Right forelimb (tissue), 1 donor: ENCODE measurements around the gene EGF.

Experiments
- DNase-seq: peaks from one replicate; pipeline ENCODE4 v3.0.0-alpha.2; 2018

The EGF gene

DNA sequence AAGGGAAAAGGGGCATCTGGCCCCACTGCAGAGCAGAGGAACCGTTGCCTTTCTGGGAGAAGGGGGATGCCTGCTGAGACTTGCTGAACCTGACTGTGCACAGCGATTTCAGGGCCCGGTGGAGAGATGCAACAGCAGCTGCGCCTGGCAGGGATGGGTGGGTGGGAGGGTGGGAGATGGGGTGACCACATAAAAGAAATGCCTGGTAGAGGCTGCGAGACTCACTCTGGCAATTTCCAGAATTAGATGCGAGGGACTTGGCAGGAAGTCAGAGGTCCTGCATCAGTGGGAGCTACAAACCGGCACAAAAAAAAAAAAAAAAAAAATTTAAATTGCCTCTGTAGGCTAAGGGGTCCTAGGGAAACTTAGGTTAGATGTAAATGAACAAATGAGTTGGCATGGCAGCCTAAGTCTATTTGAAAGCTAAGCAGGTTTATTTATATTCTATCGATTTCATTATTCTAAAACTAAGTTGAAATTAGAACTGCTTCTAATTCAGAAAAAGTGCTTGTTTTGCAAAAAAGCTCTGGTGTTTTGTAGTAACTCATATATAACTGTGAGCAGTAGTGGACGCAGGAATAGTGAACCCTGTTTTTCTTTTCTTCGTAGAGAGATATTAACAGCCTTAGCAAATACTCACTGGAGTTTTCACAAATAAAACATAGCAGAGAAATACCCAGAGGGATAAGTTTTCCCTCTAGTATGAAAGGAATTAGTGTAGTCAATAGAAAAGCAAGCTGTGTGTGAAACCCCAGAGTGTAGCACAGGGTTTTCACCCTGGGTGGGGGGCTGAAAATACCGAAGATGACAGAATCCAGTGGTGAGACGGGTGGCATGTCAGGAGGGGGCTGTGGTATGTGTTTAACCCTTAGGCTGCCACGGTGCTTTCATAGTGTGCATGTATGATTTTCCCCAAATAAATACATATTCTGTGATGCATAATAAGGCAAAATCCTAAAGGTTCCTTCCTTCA lies 130.1 kb downstream of the EGF start:
- no peak for DNase-seq

DNA sequence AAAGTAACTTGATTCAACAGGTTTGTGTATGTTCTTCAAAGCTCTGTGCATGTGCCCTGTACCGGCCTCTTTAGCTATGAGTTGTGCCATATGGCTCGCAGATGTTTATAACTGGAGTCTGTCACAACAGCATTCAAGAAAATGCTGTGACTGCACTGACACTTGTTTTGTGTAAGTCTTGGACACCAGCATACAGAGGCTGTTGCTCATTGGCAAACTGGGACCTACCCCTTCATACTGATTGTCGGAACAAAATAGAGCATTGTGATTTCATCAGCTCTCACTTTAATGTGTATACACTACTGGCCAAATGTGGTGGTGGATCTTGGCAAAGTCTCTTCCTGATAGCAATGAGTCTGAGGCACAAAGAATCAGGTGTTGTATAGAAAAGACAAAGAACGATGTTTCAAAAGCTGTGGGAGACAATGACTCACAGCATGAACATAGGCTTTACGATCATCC lies 133.9 kb downstream of the EGF start:
- DNase-seq: no peak

DNA sequence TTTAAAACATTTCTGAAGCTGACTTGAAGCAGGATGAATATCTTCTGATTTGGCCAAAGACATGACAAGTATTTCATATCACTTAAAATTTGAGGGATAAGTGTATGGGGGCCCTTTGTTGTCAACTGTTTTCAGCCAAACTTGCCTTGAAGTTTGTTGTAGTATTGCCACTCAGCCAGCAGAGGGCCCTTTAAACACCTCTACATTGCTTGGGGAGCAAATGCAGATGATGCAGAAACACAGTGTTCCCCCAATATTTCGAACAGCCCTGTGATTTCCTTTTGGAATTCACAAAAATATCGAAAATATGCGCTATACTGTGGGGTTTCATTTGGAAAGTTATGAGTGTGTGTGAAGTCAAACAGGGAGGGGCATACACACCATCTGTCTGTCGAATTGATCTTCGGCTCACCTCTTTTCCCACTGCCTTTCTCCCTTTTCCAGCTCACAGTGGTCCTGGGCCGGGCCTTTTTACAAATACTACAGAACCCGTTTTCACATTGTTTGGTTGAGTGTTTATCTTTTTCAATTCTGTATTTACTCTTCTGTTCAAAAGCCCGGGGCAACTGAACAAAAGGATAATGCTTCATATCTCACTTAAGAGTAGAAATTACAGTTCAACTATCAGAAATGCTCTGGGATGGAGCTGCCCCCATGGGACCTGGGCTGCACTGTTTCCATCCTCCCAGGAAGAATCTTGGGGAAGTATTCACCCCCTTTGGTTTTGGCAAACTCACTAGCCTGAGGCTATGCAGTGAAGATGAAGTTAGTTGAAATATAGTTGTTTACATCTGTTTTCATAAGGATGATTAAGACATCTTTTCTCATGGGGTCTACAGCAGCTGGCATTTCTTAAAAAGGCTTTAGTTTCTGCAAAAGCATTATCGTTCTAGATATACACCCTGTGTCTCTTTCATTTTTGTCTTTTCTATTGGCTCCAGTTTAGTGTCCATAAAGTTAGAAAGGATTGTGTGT lies 137.6 kb downstream of the EGF start:
- no peak for DNase-seq

DNA sequence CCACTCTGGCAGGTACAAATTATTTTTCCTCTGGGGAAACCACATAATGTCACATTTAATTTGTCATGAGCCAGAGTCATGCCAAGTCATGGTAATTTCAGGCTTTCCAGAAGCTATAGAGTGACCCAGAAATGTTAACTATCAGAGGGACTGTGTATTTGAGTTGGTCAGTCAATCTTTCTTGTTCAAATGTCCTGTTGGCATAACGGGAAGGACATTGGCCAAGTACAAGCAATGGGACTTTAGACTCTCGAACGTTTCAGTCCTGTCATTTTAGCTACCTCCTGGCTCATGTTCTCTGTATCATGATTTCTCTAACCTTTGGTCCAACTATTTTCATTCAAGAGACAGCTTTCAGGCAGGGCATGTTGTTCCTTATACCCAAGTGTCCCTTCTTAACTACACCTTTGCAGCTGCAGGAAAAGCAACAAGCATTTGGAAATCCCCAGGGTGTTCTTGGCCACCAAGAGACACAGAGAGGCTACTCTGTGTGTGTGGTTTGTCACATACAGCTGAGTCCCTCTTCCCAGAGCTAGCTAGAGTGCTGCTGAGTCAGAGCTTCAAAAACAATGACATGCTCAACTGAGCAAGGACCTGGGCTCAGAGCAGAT lies 142.6 kb downstream of the EGF start:
- DNase-seq: no peak

DNA sequence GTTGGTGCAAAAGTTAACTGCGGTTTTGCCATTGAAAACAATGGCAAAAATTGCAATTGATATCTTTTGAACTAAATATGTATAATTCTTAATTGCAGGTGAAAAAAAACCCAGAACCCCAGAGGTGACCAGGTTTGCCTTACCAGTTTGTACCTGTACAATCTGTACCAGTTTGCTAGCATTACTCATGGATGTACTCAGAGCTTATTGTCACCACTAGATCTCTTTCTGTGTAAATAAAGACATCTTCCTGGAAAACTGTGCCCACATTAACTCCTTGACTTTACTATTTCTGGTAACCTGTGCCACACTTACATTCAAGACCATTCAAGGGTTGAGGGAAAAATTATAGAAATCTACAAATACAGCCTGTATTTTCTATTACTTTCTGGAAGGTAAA lies 146.0 kb downstream of the EGF start:
- DNase-seq: no peak

DNA sequence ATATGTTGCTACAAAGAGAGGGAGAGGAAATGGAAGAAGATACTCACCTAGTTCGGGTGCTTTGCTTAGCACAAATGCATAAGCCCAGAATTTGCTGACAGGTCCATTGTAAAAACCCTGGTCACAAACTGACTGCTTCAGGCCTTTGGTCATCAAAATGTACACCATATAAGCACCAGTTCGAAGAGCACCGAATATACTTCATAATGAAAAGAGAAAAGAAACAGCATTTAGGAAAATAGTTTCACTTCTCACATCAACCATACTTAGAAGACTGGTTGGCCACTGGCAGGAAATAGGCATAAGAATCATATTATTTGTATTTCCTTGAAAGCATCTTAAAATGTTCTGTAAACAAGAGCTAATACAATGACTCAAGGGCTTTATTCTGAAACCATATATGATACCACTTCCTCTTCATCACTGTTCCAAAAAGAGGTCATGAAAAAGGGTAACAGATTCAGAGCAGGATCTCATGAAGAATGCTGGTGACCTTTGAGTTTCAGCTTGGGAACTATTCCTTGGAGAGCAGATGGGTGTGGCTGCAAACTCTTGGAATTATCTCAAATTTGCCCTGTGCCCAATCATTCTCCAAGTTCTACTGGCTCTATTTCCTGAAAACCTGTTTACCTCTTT lies 147.0 kb downstream of the EGF start:
- DNase-seq: no peak

DNA sequence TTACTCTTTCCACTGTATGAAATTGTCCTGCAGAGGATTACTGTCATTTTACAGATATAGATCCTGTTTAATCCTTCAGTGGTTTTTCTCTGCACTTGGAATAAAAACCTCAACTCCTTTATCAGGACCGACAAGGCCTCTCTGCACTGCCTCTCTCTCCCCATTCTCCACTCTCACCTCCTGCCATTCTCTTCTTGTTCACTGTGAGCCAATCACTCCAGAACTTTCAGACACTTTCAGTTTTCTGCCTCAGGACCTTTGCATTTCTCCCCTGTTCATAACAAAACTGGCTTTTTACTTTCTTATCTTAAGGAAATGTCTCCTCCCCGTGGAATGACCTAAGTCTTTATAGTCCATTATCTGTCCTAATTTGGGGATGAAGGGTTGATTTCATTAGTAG lies 148.4 kb downstream of the EGF start:
- DNase-seq: no peak
